ENCODE data around the gene LPCAT4. TPM values are rescaled to one million over a fixed set of nuclear protein-coding genes. Genes with fewer than 3 reads are reported as not detected.
A peak's percentile ranks its signal among the peaks of the same experiment; 100 is the strongest.

LPCAT4 gene
- total and polyA plus RNA-seq, 5 donors from 2014 or later = 13.2 to 83.2 (median 15.1) TPM

- Histone ChIP-seq H3K27me3 (ENCODE audit: control insufficient read depth, insufficient read depth, low read length) (no peaks in the 10 kb centered on the region), H3K4me1 (ENCODE audit: control insufficient read depth, insufficient read depth, low read length, poor library complexity, severe bottlenecking) (peaks cover 59% of the 10 kb centered on the region), H3K4me3 (ENCODE audit: low read depth, low read length) (no peak overlapping the region), H3K9me3 (ENCODE audit: control insufficient read depth in 2 of 2, low read length in 2 of 2) (no peaks in the 10 kb centered on the region), H3K27ac (ENCODE audit: insufficient read depth, low read length, poor library complexity, severe bottlenecking) (no peak overlapping the region), H3K36me3 (ENCODE audit: control insufficient read depth, insufficient read depth, low read length) (no peaks in the 10 kb centered on the region)
- Mint-ChIP-seq H3K4me1 (peaks cover 29 to 87% (median 52%) of the 10 kb centered on the region in 4 donors), H3K27me3 (no peaks in the 10 kb centered on the region), H3K4me3 (peak overlapping the region in 3 of 4 donors; percentile 38 to 55 (median 40)), H3K9me3 (no peaks in the 10 kb centered on the region), H3K36me3 (peaks cover 16% of the 10 kb centered on the region), H3K27ac (peak overlapping the region in 2 of 3 donors; percentile 25 to 62)
- DNase-seq = no peak
- no peak for ATAC-seq (ENCODE audit: low read depth in 2 of 2)
Measured at GRCh38 chr15:34323217-34323616, 43.8 kb downstream of the LPCAT4 start.

GRCh38 chr15:34318277-34319079 lies 48.5 kb downstream of the LPCAT4 start:
- peaks cover 30 to 83% (median 52%) of the 10 kb centered on the region in 4 donors for H3K4me1 Mint-ChIP-seq

GRCh38 chr15:34314491-34315490 lies 52.2 kb downstream of the LPCAT4 start:
- H3K4me3 ChIP-seq (ENCODE audit: low read depth, low read length) = peak overlapping the region; percentile 96
- H3K27me3 ChIP-seq (ENCODE audit: control insufficient read depth, insufficient read depth, low read length) = no peaks in the 10 kb centered on the region
- H3K36me3 ChIP-seq (ENCODE audit: control insufficient read depth, insufficient read depth, low read length) = peaks cover 20% of the 10 kb centered on the region
- H3K27me3 Mint-ChIP-seq = no peaks in the 10 kb centered on the region
- no peaks in the 10 kb centered on the region for H3K9me3 Mint-ChIP-seq
- peak overlapping the region; percentile 44 to 83 (median 75) for H3K4me3 Mint-ChIP-seq
- H3K27ac Mint-ChIP-seq = peak overlapping the region; percentile 17 to 91 (median 50)
- peaks cover 39% of the 10 kb centered on the region for H3K36me3 Mint-ChIP-seq
- no peak for ATAC-seq (ENCODE audit: low read depth in 2 of 2)
- DNase-seq = no peak
- H3K4me1 ChIP-seq (ENCODE audit: control insufficient read depth, insufficient read depth, low read length, poor library complexity, severe bottlenecking) = peaks cover 63% of the 10 kb centered on the region
- no peak overlapping the region for H3K27ac ChIP-seq (ENCODE audit: insufficient read depth, low read length, poor library complexity, severe bottlenecking)
- H3K9me3 ChIP-seq (ENCODE audit: control insufficient read depth in 2 of 2, low read length in 2 of 2) = no peaks in the 10 kb centered on the region
- peaks cover 31 to 81% (median 60%) of the 10 kb centered on the region in 4 donors for H3K4me1 Mint-ChIP-seq

More at GRCh38 chr15:34318277-34319079, 48.5 kb downstream of the LPCAT4 start:
- Mint-ChIP-seq H3K9me3 (no peaks in the 10 kb centered on the region), H3K27ac (peak overlapping the region; percentile 96 to 100 (median 97)), H3K4me3 (peak overlapping the region; percentile 93 to 100 (median 99)), H3K36me3 (peaks cover 36% of the 10 kb centered on the region), H3K27me3 (no peaks in the 10 kb centered on the region)
- Histone ChIP-seq H3K36me3 (ENCODE audit: control insufficient read depth, insufficient read depth, low read length) (peaks cover 10% of the 10 kb centered on the region), H3K4me1 (ENCODE audit: control insufficient read depth, insufficient read depth, low read length, poor library complexity, severe bottlenecking) (peaks cover 52% of the 10 kb centered on the region), H3K27me3 (ENCODE audit: control insufficient read depth, insufficient read depth, low read length) (no peaks in the 10 kb centered on the region), H3K9me3 (ENCODE audit: control insufficient read depth in 2 of 2, low read length in 2 of 2) (no peaks in the 10 kb centered on the region), H3K4me3 (ENCODE audit: low read depth, low read length) (peak overlapping the region; percentile 96), H3K27ac (ENCODE audit: insufficient read depth, low read length, poor library complexity, severe bottlenecking) (peak overlapping the region; percentile 71)
- DNase-seq = peak in 2 of 3 donors; percentile 35 to 77
- peak; percentile 63 to 69 for ATAC-seq (ENCODE audit: low read depth in 2 of 2)

GRCh38 chr15:34311563-34311962 lies 55.4 kb downstream of the LPCAT4 start:
- no peak for ATAC-seq (ENCODE audit: low read depth in 2 of 2)
- H3K27me3 Mint-ChIP-seq = no peaks in the 10 kb centered on the region
- Histone ChIP-seq H3K27ac (ENCODE audit: insufficient read depth, low read length, poor library complexity, severe bottlenecking) (no peak overlapping the region), H3K27me3 (ENCODE audit: control insufficient read depth, insufficient read depth, low read length) (no peaks in the 10 kb centered on the region), H3K4me3 (ENCODE audit: low read depth, low read length) (no peak overlapping the region), H3K36me3 (ENCODE audit: control insufficient read depth, insufficient read depth, low read length) (peaks cover 35% of the 10 kb centered on the region), H3K9me3 (ENCODE audit: control insufficient read depth in 2 of 2, low read length in 2 of 2) (no peaks in the 10 kb centered on the region), H3K4me1 (ENCODE audit: control insufficient read depth, insufficient read depth, low read length, poor library complexity, severe bottlenecking) (peaks cover 48% of the 10 kb centered on the region)
- no peaks in the 10 kb centered on the region for H3K9me3 Mint-ChIP-seq
- H3K36me3 Mint-ChIP-seq = peaks cover 44% of the 10 kb centered on the region
- peak overlapping the region in 2 of 4 donors; percentile 32 to 41 for H3K4me3 Mint-ChIP-seq
- peak overlapping the region in 2 of 3 donors; percentile 6 to 9 for H3K27ac Mint-ChIP-seq
- no peak for DNase-seq
- peaks cover 39 to 82% (median 62%) of the 10 kb centered on the region in 4 donors for H3K4me1 Mint-ChIP-seq

Other genes starting within 250 kb of the LPCAT4 start
- gene KATNBL1, start 157.1 kb downstream of the LPCAT4 start, total RNA-seq = 25.3 TPM
- gene KATNBL1, start 157.1 kb downstream of the LPCAT4 start, polyA plus RNA-seq = 10 to 100 TPM; 25.4 to 36.3 (median 28.2) TPM
- 70.0 TPM for gene EMC4, start 142.2 kb downstream of the LPCAT4 start, total RNA-seq
- 100 to 1,000 TPM; 172 to 199 (median 188) TPM for gene EMC4, start 142.2 kb downstream of the LPCAT4 start, polyA plus RNA-seq
- 150 TPM for gene SLC12A6, start 29.4 kb downstream of the LPCAT4 start, total RNA-seq
- 10 to 100 TPM; 14.1 to 18.5 (median 14.5) TPM for gene SLC12A6, start 29.4 kb downstream of the LPCAT4 start, polyA plus RNA-seq
- 54.1 TPM for gene NOP10, start 24.1 kb downstream of the LPCAT4 start, total RNA-seq
- gene NOP10, start 24.1 kb downstream of the LPCAT4 start, polyA plus RNA-seq = 100 to 1,000 TPM; 421 to 504 (median 464) TPM
- not detected for gene NUTM1, start 23.9 kb downstream of the LPCAT4 start, total RNA-seq
- gene NUTM1, start 23.9 kb downstream of the LPCAT4 start, polyA plus RNA-seq = not detected
- 234 TPM for gene GOLGA8A, start 70.6 kb upstream of the LPCAT4 start, total RNA-seq
- gene GOLGA8A, start 70.6 kb upstream of the LPCAT4 start, polyA plus RNA-seq = 1 to 10 TPM; 2.8 to 4.6 (median 4.6) TPM
- gene GOLGA8B, start 216.5 kb upstream of the LPCAT4 start, total RNA-seq = 545 TPM
- gene GOLGA8B, start 216.5 kb upstream of the LPCAT4 start, polyA plus RNA-seq = 10 to 100 TPM in 2 of 4 donors, 1 to 10 TPM in 2; 5.1 to 14.2 (median 9.6) TPM